ENCODE results near the gene TRPM7.
A peak's percentile ranks its signal among the peaks of the same experiment; 100 is the strongest.

The TRPM7 gene

DNA sequence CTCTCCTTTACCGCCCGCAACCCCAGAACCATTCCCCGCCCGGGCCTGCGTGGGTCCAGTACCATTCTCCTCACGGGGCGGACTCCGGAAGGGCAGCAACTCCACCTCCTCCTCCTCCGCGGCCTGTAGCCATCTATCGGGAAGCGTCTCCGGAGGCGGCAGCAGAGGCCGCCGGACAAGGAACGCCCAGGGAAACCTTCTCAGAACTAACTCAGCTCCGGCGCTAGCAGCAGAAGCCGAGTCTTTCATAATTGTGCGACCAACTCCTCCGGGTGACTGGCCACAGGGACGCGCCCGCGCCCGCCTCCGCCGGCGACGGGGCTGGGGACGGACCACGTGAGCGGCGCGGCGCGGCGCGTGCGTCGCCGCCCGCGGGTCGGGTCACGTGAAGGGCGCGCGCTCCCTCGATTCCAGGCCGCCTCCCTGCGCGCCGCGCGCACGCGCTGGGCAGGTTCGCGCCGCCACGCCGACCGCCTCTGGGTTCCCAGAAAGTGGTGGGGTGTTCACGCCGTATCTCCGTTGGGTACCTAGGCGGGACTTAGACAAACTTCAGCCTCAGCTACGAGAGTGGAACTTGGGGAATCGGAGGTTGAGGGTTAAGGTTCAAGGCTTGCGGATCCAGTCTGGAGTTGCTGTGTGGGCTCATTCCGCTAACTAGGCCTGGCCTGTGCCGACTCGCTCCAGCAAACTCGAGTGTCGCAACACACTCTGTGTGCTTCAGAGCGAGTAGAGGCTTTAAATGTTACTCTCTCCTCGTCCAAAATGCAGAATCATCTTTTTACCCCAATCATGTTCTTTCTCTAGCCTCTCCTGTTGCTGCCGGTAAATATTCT is at the start of gene TRPM7:
Gene TRPM7 (minus strand): TSS at position 329 of the 833 bp plus-strand sequence. CDS start 264 bp downstream, at position 65.
- peak within 1 kb of the TSS; percentile 73 to 93 for H3K9ac ChIP-seq (ENCODE audit: low read length in 2 of 2)

DNA sequence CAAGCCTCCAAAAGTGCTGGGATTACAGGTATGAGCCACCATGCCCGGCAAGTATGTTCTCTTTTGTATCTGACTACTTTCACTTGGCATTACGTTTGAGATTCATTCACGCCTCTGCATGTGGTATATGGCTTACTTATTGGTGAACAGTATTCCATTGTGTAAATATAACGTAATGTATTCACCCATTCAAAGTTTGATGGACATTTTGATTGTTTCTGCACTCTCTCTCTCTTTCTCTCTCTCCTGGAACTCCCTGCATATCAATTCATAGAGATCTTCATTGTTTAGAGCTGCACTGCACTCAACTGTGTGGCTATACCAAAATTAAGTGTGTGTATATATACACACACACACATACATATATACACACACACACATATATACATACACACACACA is 48.6 kb upstream of the TRPM7 start:
- Histone ChIP-seq H3K9ac (ENCODE audit: low read length in 2 of 2) (no peak overlapping the region), H3K27ac (ENCODE audit: low read length) (no peak overlapping the region), H3K27me3 (ENCODE audit: control insufficient read depth in 1 of 2, insufficient read depth in 2 of 2, low read length in 2 of 2) (no peaks in the 10 kb centered on the region), H3K4me3 (ENCODE audit: low read length in 2 of 2) (no peak overlapping the region), H3K9me3 (ENCODE audit: control insufficient read depth in 2 of 2, low read length in 2 of 2) (no peaks in the 10 kb centered on the region), H3K36me3 (ENCODE audit: control insufficient read depth in 2 of 2, insufficient read depth in 2 of 2, low read length in 2 of 2) (peaks cover 17 to 21% of the 10 kb centered on the region in 2 donors), H3K4me1 (ENCODE audit: control insufficient read depth, insufficient read depth, low read length) (no peaks in the 10 kb centered on the region)

More for the DNA sequence above, at the start of gene TRPM7:
- Histone ChIP-seq H3K36me3 (ENCODE audit: control insufficient read depth in 2 of 2, insufficient read depth in 2 of 2, low read length in 2 of 2) (no peaks in the 10 kb centered on the region), H3K27ac (ENCODE audit: low read length) (peak within 1 kb of the TSS; percentile 72), H3K27me3 (ENCODE audit: control insufficient read depth in 1 of 2, insufficient read depth in 2 of 2, low read length in 2 of 2) (no peaks in the 10 kb centered on the region), H3K4me1 (ENCODE audit: control insufficient read depth, insufficient read depth, low read length) (peaks cover 14% of the 10 kb centered on the region), H3K4me3 (ENCODE audit: low read length in 2 of 2) (peak within 1 kb of the TSS; percentile 96 to 100), H3K9me3 (ENCODE audit: control insufficient read depth in 2 of 2, low read length in 2 of 2) (no peaks in the 10 kb centered on the region)

- Histone ChIP-seq H3K9me3 (ENCODE audit: control insufficient read depth in 2 of 2, low read length in 2 of 2) (no peaks in the 10 kb centered on the region), H3K4me3 (ENCODE audit: low read length in 2 of 2) (no peak overlapping the region), H3K4me1 (ENCODE audit: control insufficient read depth, insufficient read depth, low read length) (no peaks in the 10 kb centered on the region), H3K36me3 (ENCODE audit: control insufficient read depth in 2 of 2, insufficient read depth in 2 of 2, low read length in 2 of 2) (peaks cover 11% of the 10 kb centered on the region in 2 donors), H3K9ac (ENCODE audit: low read length in 2 of 2) (no peak overlapping the region), H3K27ac (ENCODE audit: low read length) (no peak overlapping the region), H3K27me3 (ENCODE audit: control insufficient read depth in 1 of 2, insufficient read depth in 2 of 2, low read length in 2 of 2) (no peaks in the 10 kb centered on the region)
Observed at GRCh38 chr15:50726315-50726714, 39.7 kb upstream of the TRPM7 start.

DNA sequence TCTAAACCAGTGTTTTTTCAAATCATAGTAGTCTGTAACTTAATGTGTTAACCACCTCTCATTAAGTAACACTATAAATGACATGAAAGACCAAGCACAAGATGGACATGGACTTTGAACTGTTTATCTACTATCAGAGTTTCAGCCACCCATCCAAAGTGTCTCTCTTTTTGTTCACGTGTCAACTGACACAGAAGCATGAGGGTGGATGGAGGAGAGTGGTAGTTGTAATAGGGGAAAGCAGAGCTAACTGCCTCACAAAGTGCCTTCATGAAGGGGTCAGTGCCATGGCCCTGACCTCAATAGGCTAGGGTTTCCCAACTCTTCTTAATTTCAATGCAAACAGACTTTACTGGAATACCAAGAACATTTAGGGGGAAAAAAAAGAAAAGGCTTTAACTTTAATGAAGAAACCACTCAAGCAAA is 32.1 kb upstream of the TRPM7 start:
- Histone ChIP-seq H3K36me3 (ENCODE audit: control insufficient read depth in 2 of 2, insufficient read depth in 2 of 2, low read length in 2 of 2) (peaks cover 17 to 21% of the 10 kb centered on the region in 2 donors), H3K4me1 (ENCODE audit: control insufficient read depth, insufficient read depth, low read length) (no peaks in the 10 kb centered on the region), H3K9me3 (ENCODE audit: control insufficient read depth in 2 of 2, low read length in 2 of 2) (no peaks in the 10 kb centered on the region)

GRCh38 chr15:50712018-50712417 is 25.4 kb upstream of the TRPM7 start:
- Histone ChIP-seq H3K9ac (ENCODE audit: low read length in 2 of 2) (no peak overlapping the region), H3K36me3 (ENCODE audit: control insufficient read depth in 2 of 2, insufficient read depth in 2 of 2, low read length in 2 of 2) (peaks cover 4 to 11% of the 10 kb centered on the region in 2 donors), H3K9me3 (ENCODE audit: control insufficient read depth in 2 of 2, low read length in 2 of 2) (no peaks in the 10 kb centered on the region), H3K4me1 (ENCODE audit: control insufficient read depth, insufficient read depth, low read length) (no peaks in the 10 kb centered on the region), H3K27ac (ENCODE audit: low read length) (no peak overlapping the region), H3K4me3 (ENCODE audit: low read length in 2 of 2) (no peak overlapping the region), H3K27me3 (ENCODE audit: control insufficient read depth in 1 of 2, insufficient read depth in 2 of 2, low read length in 2 of 2) (no peaks in the 10 kb centered on the region)

More for the DNA sequence above, 32.1 kb upstream of the TRPM7 start:
- no peak overlapping the region for H3K27ac ChIP-seq (ENCODE audit: low read length)
- H3K4me3 ChIP-seq (ENCODE audit: low read length in 2 of 2) = no peak overlapping the region
- no peak overlapping the region for H3K9ac ChIP-seq (ENCODE audit: low read length in 2 of 2)
- no peaks in the 10 kb centered on the region for H3K27me3 ChIP-seq (ENCODE audit: control insufficient read depth in 1 of 2, insufficient read depth in 2 of 2, low read length in 2 of 2)

GRCh38 chr15:50710585-50710984 is 24.0 kb upstream of the TRPM7 start:
- Histone ChIP-seq H3K36me3 (ENCODE audit: control insufficient read depth in 2 of 2, insufficient read depth in 2 of 2, low read length in 2 of 2) (peaks cover 4 to 11% of the 10 kb centered on the region in 2 donors), H3K27me3 (ENCODE audit: control insufficient read depth in 1 of 2, insufficient read depth in 2 of 2, low read length in 2 of 2) (no peaks in the 10 kb centered on the region), H3K9me3 (ENCODE audit: control insufficient read depth in 2 of 2, low read length in 2 of 2) (no peaks in the 10 kb centered on the region), H3K4me1 (ENCODE audit: control insufficient read depth, insufficient read depth, low read length) (no peaks in the 10 kb centered on the region), H3K27ac (ENCODE audit: low read length) (no peak overlapping the region), H3K4me3 (ENCODE audit: low read length in 2 of 2) (no peak overlapping the region), H3K9ac (ENCODE audit: low read length in 2 of 2) (no peak overlapping the region)

DNA sequence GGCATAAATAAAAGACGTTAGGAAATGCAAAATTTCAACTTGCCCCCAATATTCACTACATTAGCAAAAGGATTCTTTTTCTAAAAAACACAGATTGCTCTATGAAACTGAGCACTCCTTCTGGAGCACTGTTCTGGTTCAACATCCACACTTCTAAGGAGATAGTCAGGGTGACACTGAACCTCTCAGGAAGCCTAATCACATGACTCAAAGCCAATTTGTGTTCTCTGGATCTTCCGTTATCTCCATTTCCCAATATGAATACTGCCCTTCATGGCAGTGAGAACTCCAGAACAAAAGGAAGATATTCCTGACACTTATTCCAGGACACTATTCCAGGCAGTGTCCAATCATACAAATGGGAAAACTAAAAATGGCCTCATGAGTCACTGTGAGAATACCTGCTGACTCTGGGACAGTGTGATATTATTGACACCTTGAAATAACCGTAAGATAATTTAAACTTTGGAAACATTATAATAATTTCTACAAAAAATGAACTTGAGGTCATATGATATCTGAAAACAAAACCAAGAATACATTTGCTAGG is 21.4 kb upstream of the TRPM7 start:
- Histone ChIP-seq H3K27ac (ENCODE audit: low read length) (no peak overlapping the region), H3K4me3 (ENCODE audit: low read length in 2 of 2) (no peak overlapping the region), H3K4me1 (ENCODE audit: control insufficient read depth, insufficient read depth, low read length) (no peaks in the 10 kb centered on the region), H3K27me3 (ENCODE audit: control insufficient read depth in 1 of 2, insufficient read depth in 2 of 2, low read length in 2 of 2) (no peaks in the 10 kb centered on the region), H3K9me3 (ENCODE audit: control insufficient read depth in 2 of 2, low read length in 2 of 2) (no peaks in the 10 kb centered on the region), H3K9ac (ENCODE audit: low read length in 2 of 2) (no peak overlapping the region), H3K36me3 (ENCODE audit: control insufficient read depth in 2 of 2, insufficient read depth in 2 of 2, low read length in 2 of 2) (peaks cover 2 to 11% of the 10 kb centered on the region in 2 donors)

DNA sequence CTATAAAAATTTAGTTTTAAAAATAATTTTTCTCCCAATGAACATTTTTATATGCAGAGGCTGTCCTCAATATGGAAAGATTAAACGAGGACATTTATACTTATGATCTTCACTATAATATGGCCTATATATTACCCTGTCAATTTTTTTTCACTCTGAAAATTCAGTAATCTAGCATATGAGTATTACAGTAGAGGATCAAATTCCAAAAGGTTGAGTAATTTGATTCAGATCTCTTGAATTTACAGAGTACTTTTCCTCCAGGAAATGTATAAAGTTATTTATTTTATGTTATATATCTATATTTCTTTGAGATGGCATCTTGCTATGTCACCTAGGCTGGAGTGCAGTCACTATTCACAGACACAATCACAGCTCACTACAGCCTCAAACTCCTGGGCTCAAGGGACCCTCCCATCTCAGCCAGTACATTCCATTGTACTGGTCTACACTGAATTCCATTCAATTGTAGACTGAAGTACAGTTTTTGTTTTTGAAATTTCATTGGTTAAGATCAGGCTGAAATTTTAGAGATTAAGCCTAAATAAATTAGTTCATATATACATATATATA is 16.3 kb upstream of the TRPM7 start:
- Histone ChIP-seq H3K36me3 (ENCODE audit: control insufficient read depth in 2 of 2, insufficient read depth in 2 of 2, low read length in 2 of 2) (peaks cover 0 to 4% of the 10 kb centered on the region in 2 donors), H3K9me3 (ENCODE audit: control insufficient read depth in 2 of 2, low read length in 2 of 2) (no peaks in the 10 kb centered on the region), H3K27ac (ENCODE audit: low read length) (no peak overlapping the region), H3K4me1 (ENCODE audit: control insufficient read depth, insufficient read depth, low read length) (no peaks in the 10 kb centered on the region), H3K27me3 (ENCODE audit: control insufficient read depth in 1 of 2, insufficient read depth in 2 of 2, low read length in 2 of 2) (no peaks in the 10 kb centered on the region), H3K9ac (ENCODE audit: low read length in 2 of 2) (no peak overlapping the region), H3K4me3 (ENCODE audit: low read length in 2 of 2) (no peak overlapping the region)

GRCh38 chr15:50698101-50698500 is 11.5 kb upstream of the TRPM7 start:
- H3K27ac ChIP-seq (ENCODE audit: low read length) = no peak overlapping the region
- no peak overlapping the region for H3K9ac ChIP-seq (ENCODE audit: low read length in 2 of 2)
- H3K4me1 ChIP-seq (ENCODE audit: control insufficient read depth, insufficient read depth, low read length) = no peaks in the 10 kb centered on the region
- H3K9me3 ChIP-seq (ENCODE audit: control insufficient read depth in 2 of 2, low read length in 2 of 2) = no peaks in the 10 kb centered on the region
- H3K4me3 ChIP-seq (ENCODE audit: low read length in 2 of 2) = no peak overlapping the region
- H3K27me3 ChIP-seq (ENCODE audit: control insufficient read depth in 1 of 2, insufficient read depth in 2 of 2, low read length in 2 of 2) = no peaks in the 10 kb centered on the region
- no peaks in the 10 kb centered on the region for H3K36me3 ChIP-seq (ENCODE audit: control insufficient read depth in 2 of 2, insufficient read depth in 2 of 2, low read length in 2 of 2)

DNA sequence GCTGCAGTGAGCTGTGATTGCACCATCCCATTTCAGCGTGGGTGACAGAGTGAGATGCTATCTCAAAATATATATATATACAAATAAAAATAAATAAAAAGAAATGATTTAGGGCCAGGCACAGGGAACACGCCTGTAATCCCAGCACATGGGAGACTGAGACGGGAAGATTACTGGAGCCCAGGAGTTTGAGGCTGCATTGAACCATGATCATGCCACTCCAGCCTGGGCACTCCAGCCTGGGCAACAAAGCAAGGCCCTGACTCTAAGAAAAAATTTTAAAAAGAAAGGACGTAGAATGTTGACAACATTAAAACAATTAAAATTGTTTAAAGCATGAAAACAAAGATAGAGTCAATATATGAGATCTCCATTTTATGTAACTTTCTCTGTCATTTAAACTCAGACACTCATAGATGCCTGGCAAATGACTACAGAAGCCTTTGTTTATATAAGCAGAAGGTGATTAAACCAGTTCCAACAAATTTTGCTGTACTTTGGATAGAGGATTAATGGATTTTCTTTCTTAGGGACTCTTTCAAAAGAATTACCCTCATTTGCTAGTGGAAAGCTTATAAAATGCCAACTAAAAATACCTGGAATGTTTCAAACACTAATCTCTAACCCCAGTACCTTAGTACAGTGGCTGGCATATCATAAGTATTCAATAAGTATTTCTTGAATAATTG is 10.7 kb upstream of the TRPM7 start:
- H3K4me3 ChIP-seq (ENCODE audit: low read length in 2 of 2) = no peak overlapping the region
- no peak overlapping the region for H3K9ac ChIP-seq (ENCODE audit: low read length in 2 of 2)
- H3K27ac ChIP-seq (ENCODE audit: low read length) = no peak overlapping the region
- no peaks in the 10 kb centered on the region for H3K27me3 ChIP-seq (ENCODE audit: control insufficient read depth in 1 of 2, insufficient read depth in 2 of 2, low read length in 2 of 2)
- no peaks in the 10 kb centered on the region for H3K36me3 ChIP-seq (ENCODE audit: control insufficient read depth in 2 of 2, insufficient read depth in 2 of 2, low read length in 2 of 2)
- H3K9me3 ChIP-seq (ENCODE audit: control insufficient read depth in 2 of 2, low read length in 2 of 2) = no peaks in the 10 kb centered on the region
- no peaks in the 10 kb centered on the region for H3K4me1 ChIP-seq (ENCODE audit: control insufficient read depth, insufficient read depth, low read length)
